Gastrocnemius medialis (tissue), 4 donors: ENCODE measurements around the gene ACO2.
"Not testable (repeated sequence)": the region's sequence is repeated elsewhere in the genome, so short reads cannot be mapped to it uniquely, and the experiment has no call there.

ENCODE experiments used
- POLR2A ChIP-seq, 2 donors: fragments of 450-650 bp; IDR thresholded peaks; one replicate each; pipeline ENCODE4 v1.6.1; 2017; ENCODE audit warnings: antibody characterized with exemption in 2 of 2, mild to moderate bottlenecking in 2 of 2, moderate library complexity in 2 of 2
- TF ChIP-seq, protein P1 (sequence below), 5 experiments: fragments of 450-650 bp in 3 of 5; fragments of 200-600 bp in 2 of 5; sonication (generic) in 2 of 5; IDR thresholded peaks in 4 of 5; conservative IDR thresholded peaks in 1 of 5; 1 replicate in 4 of 5; 2 replicates in 1 of 5; pipeline ENCODE4 v1.5.1; 2016 to 2019; ENCODE audit warnings: antibody characterized with exemption in 5 of 5, mild to moderate bottlenecking in 3 of 5, moderate library complexity in 3 of 5

DNA sequence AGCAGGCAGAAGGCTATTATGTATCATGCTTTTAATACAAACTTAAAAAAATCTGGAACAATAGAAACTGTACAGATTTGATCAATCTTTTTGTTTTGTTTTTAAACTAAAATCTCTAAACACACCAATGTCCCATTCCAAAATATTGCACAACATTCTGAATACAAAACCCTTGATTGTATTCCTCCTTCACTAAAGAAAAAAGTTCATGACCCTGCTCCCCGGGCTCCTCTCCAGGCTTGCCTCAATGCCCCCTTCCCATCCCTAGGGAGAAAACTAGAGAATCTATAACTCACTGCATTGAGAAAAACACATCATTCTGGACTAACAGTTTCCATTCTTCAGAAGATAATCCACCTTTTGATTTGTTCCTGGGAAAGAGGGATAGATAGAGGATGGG, 35.4 kb upstream of the ACO2 start:
- TF ChIP-seq, protein P1, sequence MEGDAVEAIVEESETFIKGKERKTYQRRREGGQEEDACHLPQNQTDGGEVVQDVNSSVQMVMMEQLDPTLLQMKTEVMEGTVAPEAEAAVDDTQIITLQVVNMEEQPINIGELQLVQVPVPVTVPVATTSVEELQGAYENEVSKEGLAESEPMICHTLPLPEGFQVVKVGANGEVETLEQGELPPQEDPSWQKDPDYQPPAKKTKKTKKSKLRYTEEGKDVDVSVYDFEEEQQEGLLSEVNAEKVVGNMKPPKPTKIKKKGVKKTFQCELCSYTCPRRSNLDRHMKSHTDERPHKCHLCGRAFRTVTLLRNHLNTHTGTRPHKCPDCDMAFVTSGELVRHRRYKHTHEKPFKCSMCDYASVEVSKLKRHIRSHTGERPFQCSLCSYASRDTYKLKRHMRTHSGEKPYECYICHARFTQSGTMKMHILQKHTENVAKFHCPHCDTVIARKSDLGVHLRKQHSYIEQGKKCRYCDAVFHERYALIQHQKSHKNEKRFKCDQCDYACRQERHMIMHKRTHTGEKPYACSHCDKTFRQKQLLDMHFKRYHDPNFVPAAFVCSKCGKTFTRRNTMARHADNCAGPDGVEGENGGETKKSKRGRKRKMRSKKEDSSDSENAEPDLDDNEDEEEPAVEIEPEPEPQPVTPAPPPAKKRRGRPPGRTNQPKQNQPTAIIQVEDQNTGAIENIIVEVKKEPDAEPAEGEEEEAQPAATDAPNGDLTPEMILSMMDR (IDR thresholded peaks at IDR 0.05 in 4 of 5, conservative IDR thresholded peaks at IDR 0.05 in 1 of 5), result not testable (repeated sequence)
- TF ChIP-seq POLR2A (IDR thresholded peaks at IDR 0.05), result not testable (repeated sequence)
